SK-N-SH (cell line): Measurements from ENCODE around the gene MCM3AP.

Experiments used
- CTCF ChIP-seq: fragments of 200-600 bp; sonication (generic); IDR thresholded peaks from 2 replicates; pipeline ENCODE4 v1.6.1; 2017; ENCODE audit warnings: antibody characterized with exemption, mild to moderate bottlenecking, moderate library complexity
- ELF1 ChIP-seq: IDR thresholded peaks from 2 replicates; pipeline ENCODE4 v1.4.0; 2012
- EP300 ChIP-seq, 2 experiments: IDR thresholded peaks; 2 replicates each; pipeline versions ENCODE4 v1.4.0 to v1.6.1; 2012; ENCODE audit warnings: borderline replicate concordance in 1 of 2, low read depth in 1 of 2, low read length in 1 of 2
- FOXM1 ChIP-seq: IDR thresholded peaks from 2 replicates; pipeline ENCODE4 v1.4.0; 2012; ENCODE audit warnings: low read depth, mild to moderate bottlenecking
- MAX ChIP-seq: IDR thresholded peaks from 2 replicates; pipeline ENCODE4 v1.4.0; 2012; ENCODE audit warnings: low read depth
- PBX3 ChIP-seq: IDR thresholded peaks from 2 replicates; pipeline ENCODE4; 2012
- POLR2AphosphoS5 ChIP-seq: IDR thresholded peaks from 2 replicates; pipeline ENCODE4 v1.6.1; 2012; ENCODE audit warnings: low read depth, low read length
- RAD21 ChIP-seq: IDR thresholded peaks from 2 replicates; pipeline ENCODE4 v1.6.1; 2012; ENCODE audit warnings: mild to moderate bottlenecking, low read length
- REST ChIP-seq: IDR thresholded peaks from 2 replicates; pipeline ENCODE4 v1.6.1; 2012; ENCODE audit warnings: mild to moderate bottlenecking, low read depth, low read length, moderate library complexity
- SMC3 ChIP-seq: IDR thresholded peaks from 2 replicates; pipeline ENCODE4 v1.6.1; 2012; ENCODE audit warnings: low read depth, low read length, improper control_type of control experiment
- TAF1 ChIP-seq: IDR thresholded peaks from 2 replicates; pipeline ENCODE4 v1.6.1; 2012; ENCODE audit warnings: low read depth, mild to moderate bottlenecking, low read length, moderate library complexity, borderline replicate concordance
- TCF12 ChIP-seq: IDR thresholded peaks from 2 replicates; pipeline ENCODE4 v1.4.0; 2012
- TEAD4 ChIP-seq: IDR thresholded peaks from 2 replicates; pipeline ENCODE4 v1.4.0; 2012; ENCODE audit warnings: mild to moderate bottlenecking, borderline replicate concordance; ENCODE audit not compliant: insufficient read depth

GRCh38 chr21:46273341-46273740 lies 12.1 kb downstream of the MCM3AP start:
- TF ChIP-seq ELF1 (no peak), TCF12 (no peak), SMC3 (no peak), TAF1 (no peak), REST (no peak), EP300 (IDR thresholded peaks at IDR 0.05; ENCODE audit: borderline replicate concordance in 1 of 2, low read depth in 1 of 2, low read length in 1 of 2) (no peak), CTCF (no peak), PBX3 (no peak), RAD21 (no peak), TEAD4 (no peak), MAX (no peak), POLR2AphosphoS5 (no peak), FOXM1 (no peak)
